ENCODE measurements around the gene TFDP3. TPM values are rescaled to one million over a fixed set of nuclear protein-coding genes. Genes with fewer than 3 reads are reported as not detected.

The TFDP3 gene
- total and polyA plus RNA-seq, 10 of the 15 experiments (the other 5 are each of a cell fraction or from before 2014, with no cell fraction given), result 0.14 TPM; not detected in 9

DNA sequence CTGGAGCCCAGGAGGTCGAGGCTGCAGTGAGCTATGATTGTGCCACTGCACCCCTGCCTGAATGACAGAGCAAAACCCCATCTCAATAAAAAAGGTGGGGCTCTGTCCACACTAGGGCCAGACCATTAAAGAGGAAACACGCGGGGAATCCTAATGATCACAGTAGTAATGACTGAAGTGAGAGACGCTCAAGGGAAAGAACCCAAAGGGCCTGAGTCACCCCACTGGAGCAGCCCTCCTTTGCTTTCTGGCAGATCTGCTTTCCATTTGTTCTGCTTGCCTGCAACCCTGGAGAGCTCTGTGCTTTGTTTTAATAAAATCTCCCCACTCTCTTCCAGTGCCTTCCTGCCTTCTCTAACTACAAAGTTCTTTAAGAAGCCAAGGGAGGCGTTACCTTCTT, 5.0 kb downstream of the TFDP3 start:
- ATAC-seq (no peak), FAIRE-seq (no peak), DNase-seq (ENCODE audit: low read depth, low spot score) (no peak)
- Histone ChIP-seq H3K27me3 (replicated peaks in 1 of 2; ENCODE audit: control insufficient read depth in 2 of 2, insufficient read depth in 2 of 2, low read length in 1 of 2) (no peaks in the 10 kb centered on the region), H4K20me1 (ENCODE audit: control insufficient read depth, insufficient read depth) (no peaks in the 10 kb centered on the region), H3K36me3 (ENCODE audit: control insufficient read depth in 2 of 2, insufficient read depth in 2 of 2, low read length in 1 of 2) (no peaks in the 10 kb centered on the region), H3K27ac (ENCODE audit: control insufficient read depth, insufficient read depth) (no peak overlapping the region), H3K79me2 (ENCODE audit: control insufficient read depth, insufficient read depth, low read length) (no peaks in the 10 kb centered on the region), H3K9ac (ENCODE audit: control insufficient read depth, insufficient read depth, low read length) (no peak overlapping the region), H3K4me2 (ENCODE audit: control insufficient read depth, insufficient read depth) (no peak overlapping the region), H3K4me1 (ENCODE audit: control insufficient read depth, insufficient read depth, low read length) (no peaks in the 10 kb centered on the region), H3K4me3 (no peak overlapping the region), H3K9me3 (replicated peaks; ENCODE audit: control insufficient read depth, insufficient read depth, low read length) (no peaks in the 10 kb centered on the region), H2AFZ (ENCODE audit: control insufficient read depth, low read depth, low read length) (no peak overlapping the region)
- SMC1A ChIA-PET (ENCODE audit: uncharacterized antibody, unreplicated experiment), result interaction anchor here (0.6 kb wide), 1 partner anchor 604 kb away, joined by 3 read pairs; no protein-coding TSS in a partner anchor
- POLR2A ChIA-PET, result interaction anchor here (0.6 kb wide), 1 partner anchor 241 kb away, joined by 3 read pairs; no protein-coding TSS in a partner anchor
- BruUV-seq (replicated peaks), result no TSS peak
- RAD21 ChIA-PET (ENCODE audit: unreplicated experiment), result no interaction called here
- WGBS (ENCODE audit: insufficient coverage, insufficient replicate concordance, low lambda C conversion rate, missing lambda C conversion rate), result 33% methylated on average over 5 of the region's 5 CpGs
- TF ChIP-seq, protein P1, sequence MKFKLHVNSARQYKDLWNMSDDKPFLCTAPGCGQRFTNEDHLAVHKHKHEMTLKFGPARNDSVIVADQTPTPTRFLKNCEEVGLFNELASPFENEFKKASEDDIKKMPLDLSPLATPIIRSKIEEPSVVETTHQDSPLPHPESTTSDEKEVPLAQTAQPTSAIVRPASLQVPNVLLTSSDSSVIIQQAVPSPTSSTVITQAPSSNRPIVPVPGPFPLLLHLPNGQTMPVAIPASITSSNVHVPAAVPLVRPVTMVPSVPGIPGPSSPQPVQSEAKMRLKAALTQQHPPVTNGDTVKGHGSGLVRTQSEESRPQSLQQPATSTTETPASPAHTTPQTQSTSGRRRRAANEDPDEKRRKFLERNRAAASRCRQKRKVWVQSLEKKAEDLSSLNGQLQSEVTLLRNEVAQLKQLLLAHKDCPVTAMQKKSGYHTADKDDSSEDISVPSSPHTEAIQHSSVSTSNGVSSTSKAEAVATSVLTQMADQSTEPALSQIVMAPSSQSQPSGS (IDR thresholded peaks at IDR 0.05; ENCODE audit: low read length), result no peak
- TF ChIP-seq JUND (IDR thresholded peaks at IDR 0.05; ENCODE audit: low read depth, low read length), result no peak
- no peak for TF ChIP-seq RAD51 (IDR thresholded peaks at IDR 0.05)
- TF ChIP-seq RFX5 (IDR thresholded peaks at IDR 0.05; ENCODE audit: low read depth, low read length), result no peak
- TF ChIP-seq PAX5 (IDR thresholded peaks at IDR 0.05; ENCODE audit: borderline replicate concordance, low read depth, low read length), result no peak
- TF ChIP-seq, protein P2, sequence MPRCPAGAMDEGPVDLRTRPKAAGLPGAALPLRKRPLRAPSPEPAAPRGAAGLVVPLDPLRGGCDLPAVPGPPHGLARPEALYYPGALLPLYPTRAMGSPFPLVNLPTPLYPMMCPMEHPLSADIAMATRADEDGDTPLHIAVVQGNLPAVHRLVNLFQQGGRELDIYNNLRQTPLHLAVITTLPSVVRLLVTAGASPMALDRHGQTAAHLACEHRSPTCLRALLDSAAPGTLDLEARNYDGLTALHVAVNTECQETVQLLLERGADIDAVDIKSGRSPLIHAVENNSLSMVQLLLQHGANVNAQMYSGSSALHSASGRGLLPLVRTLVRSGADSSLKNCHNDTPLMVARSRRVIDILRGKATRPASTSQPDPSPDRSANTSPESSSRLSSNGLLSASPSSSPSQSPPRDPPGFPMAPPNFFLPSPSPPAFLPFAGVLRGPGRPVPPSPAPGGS (IDR thresholded peaks at IDR 0.05; ENCODE audit: borderline replicate concordance, insufficient read depth, low read depth, low read length, poor library complexity, severe bottlenecking), result no peak
- no peak for TF ChIP-seq NBN (IDR thresholded peaks at IDR 0.05)
- TF ChIP-seq MYB (IDR thresholded peaks at IDR 0.05; ENCODE audit: borderline replicate concordance, low read depth, low read length), result no peak
- TF ChIP-seq BCL11A (IDR thresholded peaks at IDR 0.05; ENCODE audit: low read depth, low read length), result no peak
- TF ChIP-seq BMI1 (IDR thresholded peaks at IDR 0.05; ENCODE audit: borderline replicate concordance), result no peak
- no peak for TF ChIP-seq POU2F2 (IDR thresholded peaks at IDR 0.05; ENCODE audit: borderline replicate concordance, low read depth, low read length)
- no peak for TF ChIP-seq NRF1 (conservative IDR thresholded peaks at IDR 0.05; ENCODE audit: low read depth, low read length)
- TF ChIP-seq ELK1 (IDR thresholded peaks at IDR 0.05; ENCODE audit: low read depth, low read length), result no peak
- TF ChIP-seq, protein P3, sequence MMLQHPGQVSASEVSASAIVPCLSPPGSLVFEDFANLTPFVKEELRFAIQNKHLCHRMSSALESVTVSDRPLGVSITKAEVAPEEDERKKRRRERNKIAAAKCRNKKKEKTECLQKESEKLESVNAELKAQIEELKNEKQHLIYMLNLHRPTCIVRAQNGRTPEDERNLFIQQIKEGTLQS (IDR thresholded peaks at IDR 0.05; ENCODE audit: borderline replicate concordance, extremely low read depth, low read depth, low read length), result no peak
- no peak for TF ChIP-seq ASH2L (IDR thresholded peaks at IDR 0.05; ENCODE audit: borderline replicate concordance, low read depth)
- TF ChIP-seq, protein P4, sequence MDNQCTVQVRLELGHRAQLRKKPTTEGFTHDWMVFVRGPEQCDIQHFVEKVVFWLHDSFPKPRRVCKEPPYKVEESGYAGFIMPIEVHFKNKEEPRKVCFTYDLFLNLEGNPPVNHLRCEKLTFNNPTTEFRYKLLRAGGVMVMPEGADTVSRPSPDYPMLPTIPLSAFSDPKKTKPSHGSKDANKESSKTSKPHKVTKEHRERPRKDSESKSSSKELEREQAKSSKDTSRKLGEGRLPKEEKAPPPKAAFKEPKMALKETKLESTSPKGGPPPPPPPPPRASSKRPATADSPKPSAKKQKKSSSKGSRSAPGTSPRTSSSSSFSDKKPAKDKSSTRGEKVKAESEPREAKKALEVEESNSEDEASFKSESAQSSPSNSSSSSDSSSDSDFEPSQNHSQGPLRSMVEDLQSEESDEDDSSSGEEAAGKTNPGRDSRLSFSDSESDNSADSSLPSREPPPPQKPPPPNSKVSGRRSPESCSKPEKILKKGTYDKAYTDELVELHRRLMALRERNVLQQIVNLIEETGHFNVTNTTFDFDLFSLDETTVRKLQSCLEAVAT (IDR thresholded peaks at IDR 0.05), result no peak
- no peak for TF ChIP-seq SUPT20H (IDR thresholded peaks at IDR 0.05; ENCODE audit: borderline replicate concordance, control insufficient read depth, low read depth, low read length)
- TF ChIP-seq MYC (IDR thresholded peaks at IDR 0.05; ENCODE audit: insufficient read depth, insufficient read length, insufficient replicate concordance, low read length, severe bottlenecking), result no peak
- no peak for TF ChIP-seq RBBP5 (conservative IDR thresholded peaks at IDR 0.05)
- no peak for TF ChIP-seq FOXK2 (IDR thresholded peaks at IDR 0.05)
- intact Hi-C loops (cut with micrococcal nuclease; ENCODE audit: unreplicated experiment) (no loop called here), in situ Hi-C loops (cut with MboI) (no loop called here)
- CTCF ChIA-PET, result interaction anchor here (0.6 kb wide), 2 partner anchors 326 to 1323 kb away, joined by 3 read pairs; no protein-coding TSS in a partner anchor
